Esophagus squamous epithelium (tissue), 4 donors: ENCODE results near the gene ALOX5.

Source experiments
- POLR2A ChIP-seq, 4 donors: fragments of 450-650 bp; IDR thresholded peaks; one replicate each; pipeline ENCODE4 v1.6.1; 2017; ENCODE audit warnings: antibody characterized with exemption in 4 of 4, mild to moderate bottlenecking in 4 of 4, moderate library complexity in 3 of 4
- TF ChIP-seq, protein P1 (sequence below), 6 experiments: fragments of 450-650 bp in 4 of 6; fragments of 200-600 bp in 2 of 6; sonication (generic) in 2 of 6; IDR thresholded peaks; one replicate each; pipeline ENCODE4 v1.5.1; 2016 to 2019; ENCODE audit warnings: antibody characterized with exemption in 6 of 6, mild to moderate bottlenecking in 4 of 6, moderate library complexity in 4 of 6

DNA sequence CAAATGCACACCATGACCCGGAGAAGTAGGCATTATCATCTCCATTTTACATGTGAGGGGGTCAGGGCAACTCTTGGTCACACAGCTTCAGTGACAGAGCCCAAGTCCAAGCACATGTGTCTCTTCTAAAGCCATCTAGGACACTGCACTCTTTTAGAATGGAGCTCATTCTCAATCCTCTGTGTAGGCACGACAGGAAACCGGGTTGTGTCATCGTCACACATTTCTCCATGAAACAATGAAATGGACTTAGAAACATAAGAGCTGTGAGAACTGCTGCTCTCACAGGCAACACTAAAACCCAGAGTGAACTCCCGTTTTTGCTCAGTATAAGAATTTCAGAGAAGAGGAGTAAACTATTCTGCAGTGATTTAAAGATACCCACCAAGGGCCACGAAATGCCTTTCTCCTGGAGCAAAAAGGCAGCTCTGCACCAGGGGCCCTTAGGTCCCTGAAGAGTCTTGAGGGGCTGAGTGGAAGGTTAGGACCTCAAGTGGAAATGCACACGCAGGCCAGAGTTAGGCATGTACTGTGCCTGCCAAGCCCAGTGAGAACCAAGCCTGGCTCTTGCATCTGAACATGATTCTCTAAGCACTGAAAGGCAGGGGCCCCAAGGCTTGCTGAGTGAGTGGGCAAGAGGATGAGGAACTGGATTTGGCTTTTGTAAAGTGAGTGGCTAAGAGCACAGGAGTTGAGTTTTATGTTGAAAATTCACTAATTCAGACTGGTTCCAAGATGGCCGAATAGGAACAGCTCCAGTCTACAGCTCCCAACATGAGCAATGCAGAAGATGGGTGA is 13.3 kb downstream of the ALOX5 start:
- no peak for TF ChIP-seq POLR2A (IDR thresholded peaks at IDR 0.05)
- TF ChIP-seq, protein P1, sequence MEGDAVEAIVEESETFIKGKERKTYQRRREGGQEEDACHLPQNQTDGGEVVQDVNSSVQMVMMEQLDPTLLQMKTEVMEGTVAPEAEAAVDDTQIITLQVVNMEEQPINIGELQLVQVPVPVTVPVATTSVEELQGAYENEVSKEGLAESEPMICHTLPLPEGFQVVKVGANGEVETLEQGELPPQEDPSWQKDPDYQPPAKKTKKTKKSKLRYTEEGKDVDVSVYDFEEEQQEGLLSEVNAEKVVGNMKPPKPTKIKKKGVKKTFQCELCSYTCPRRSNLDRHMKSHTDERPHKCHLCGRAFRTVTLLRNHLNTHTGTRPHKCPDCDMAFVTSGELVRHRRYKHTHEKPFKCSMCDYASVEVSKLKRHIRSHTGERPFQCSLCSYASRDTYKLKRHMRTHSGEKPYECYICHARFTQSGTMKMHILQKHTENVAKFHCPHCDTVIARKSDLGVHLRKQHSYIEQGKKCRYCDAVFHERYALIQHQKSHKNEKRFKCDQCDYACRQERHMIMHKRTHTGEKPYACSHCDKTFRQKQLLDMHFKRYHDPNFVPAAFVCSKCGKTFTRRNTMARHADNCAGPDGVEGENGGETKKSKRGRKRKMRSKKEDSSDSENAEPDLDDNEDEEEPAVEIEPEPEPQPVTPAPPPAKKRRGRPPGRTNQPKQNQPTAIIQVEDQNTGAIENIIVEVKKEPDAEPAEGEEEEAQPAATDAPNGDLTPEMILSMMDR (IDR thresholded peaks at IDR 0.05), result no peak
